GM18511 (cell line): ENCODE results near the gene CENATAC.
"Not testable (repeated sequence)": the region's sequence is repeated elsewhere in the genome, so short reads cannot be mapped to it uniquely, and the experiment has no call there.

Experiments
- ATAC-seq: cut with Tn5 transposase; IDR thresholded peaks from one replicate; pipeline ENCODE4 v1.9.1; 2021; ENCODE audit warnings: mild to moderate bottlenecking, moderate library complexity; ENCODE audit not compliant: unreplicated experiment

CENATAC gene

GRCh38 chr11:119051440-119052162 is 53.7 kb downstream of the CENATAC start:
- ATAC-seq, result peak; percentile 72

GRCh38 chr11:119052163-119052814 is 54.4 kb downstream of the CENATAC start:
- no peak for ATAC-seq

GRCh38 chr11:119054418-119054817 is 56.5 kb downstream of the CENATAC start:
- no peak for ATAC-seq

- ATAC-seq, result no peak
These were observed 58.0 kb downstream of the CENATAC start for GRCh38 chr11:119055901-119056300.

- ATAC-seq, result peak; percentile 19
These were observed 58.6 kb downstream of the CENATAC start for GRCh38 chr11:119056421-119056999.

- ATAC-seq, result peak; percentile 94
These were observed 59.2 kb downstream of the CENATAC start, which contains the start of gene HYOU1 for GRCh38 chr11:119057000-119057769. Gene HYOU1, minus strand, starts transcription at chr11:119057205. Its CDS starts 1,045 bp downstream, at chr11:119056160.

- ATAC-seq, result not testable (repeated sequence)
These were observed 61.2 kb downstream of the CENATAC start for GRCh38 chr11:119059128-119059527.

GRCh38 chr11:119061256-119061655 is 63.3 kb downstream of the CENATAC start:
- ATAC-seq, result no peak

- no peak for ATAC-seq
These were observed 64.8 kb downstream of the CENATAC start for GRCh38 chr11:119062779-119063178.

GRCh38 chr11:119065369-119065768 is 67.4 kb downstream of the CENATAC start:
- no peak for ATAC-seq
